IPS-18c (cell line): ENCODE results near the gene STX1B.
"Not testable (repeated sequence)": the region's sequence is repeated elsewhere in the genome, so short reads cannot be mapped to it uniquely, and the experiment has no call there.

ENCODE experiments used
- H3K4me3 ChIP-seq: 2 replicates; pipeline ENCODE4 v1.7.0; 2013; ENCODE audit warnings: low read depth, mild to moderate bottlenecking, low read length, moderate library complexity; ENCODE audit not compliant: insufficient read depth
- H3K9me3 ChIP-seq: one replicate; pipeline ENCODE4 v1.6.1; 2013; ENCODE audit warnings: mild to moderate bottlenecking, low read length, moderate library complexity; ENCODE audit not compliant: control insufficient read depth, insufficient read depth

The STX1B gene

GRCh38 chr16:31022544-31023251 is 12.3 kb upstream of the STX1B start:
- Histone ChIP-seq H3K9me3 (no peaks in the 10 kb centered on the region), H3K4me3 (no peak overlapping the region)

- H3K4me3 ChIP-seq: no peak overlapping the region
- no peaks in the 10 kb centered on the region for H3K9me3 ChIP-seq
Measured at GRCh38 chr16:31020536-31020935, 10.1 kb upstream of the STX1B start.

DNA sequence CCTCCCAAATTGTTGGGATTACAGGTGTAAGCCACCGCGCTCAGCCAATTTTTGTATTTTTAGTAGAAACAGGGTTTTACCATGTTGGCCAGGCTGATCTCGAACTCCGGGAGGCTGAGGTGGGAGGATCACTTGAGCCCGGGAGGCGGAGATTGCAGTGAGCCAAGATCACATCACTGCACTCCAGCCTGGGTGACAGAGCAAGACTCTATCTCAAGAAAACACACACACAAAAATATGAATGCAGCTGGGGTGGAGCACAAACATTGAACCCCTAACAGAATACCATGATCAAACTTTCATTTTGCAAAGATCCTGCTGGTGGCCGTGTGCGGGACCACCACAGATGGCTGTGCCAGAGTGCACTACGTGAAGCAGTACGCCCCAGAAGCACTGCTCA is 7.3 kb upstream of the STX1B start:
- not testable (repeated sequence) for H3K9me3 ChIP-seq, H3K4me3 ChIP-seq

- peaks cover 3% of the 10 kb centered on the region for H3K9me3 ChIP-seq
- no peak overlapping the region for H3K4me3 ChIP-seq
Measured at GRCh38 chr16:31016018-31016417, 5.6 kb upstream of the STX1B start.

DNA sequence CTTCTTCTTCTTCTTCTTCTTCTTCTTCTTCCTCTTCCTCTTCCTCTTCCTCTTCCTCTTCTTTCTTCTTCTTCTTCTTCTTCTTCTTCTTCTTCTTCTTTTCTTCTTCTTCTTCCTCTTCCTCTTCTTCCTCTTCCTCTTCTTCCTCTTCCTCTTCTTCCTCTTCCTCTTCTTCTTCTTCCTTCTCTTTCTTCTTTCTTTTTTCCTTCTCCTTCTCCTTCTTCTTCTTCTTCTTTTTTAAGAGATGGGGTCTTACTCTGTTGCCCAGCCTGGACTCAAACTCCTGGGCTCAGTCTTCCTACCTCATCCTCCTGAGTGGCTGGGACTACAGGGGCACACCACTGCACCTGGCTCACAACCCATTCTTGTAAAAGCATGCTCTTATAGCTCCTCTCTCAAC is 2.9 kb upstream of the STX1B start:
- not testable (repeated sequence) for H3K4me3 ChIP-seq, H3K9me3 ChIP-seq

- not testable (repeated sequence) for H3K9me3 ChIP-seq, H3K4me3 ChIP-seq
Measured at GRCh38 chr16:31011815-31012214, 1.4 kb upstream of the STX1B start.

- peaks cover 3% of the 10 kb centered on the region for H3K9me3 ChIP-seq
- H3K4me3 ChIP-seq: peak overlapping the region; percentile 58
Measured at GRCh38 chr16:31009894-31010584, 399 bp downstream of the STX1B start.

DNA sequence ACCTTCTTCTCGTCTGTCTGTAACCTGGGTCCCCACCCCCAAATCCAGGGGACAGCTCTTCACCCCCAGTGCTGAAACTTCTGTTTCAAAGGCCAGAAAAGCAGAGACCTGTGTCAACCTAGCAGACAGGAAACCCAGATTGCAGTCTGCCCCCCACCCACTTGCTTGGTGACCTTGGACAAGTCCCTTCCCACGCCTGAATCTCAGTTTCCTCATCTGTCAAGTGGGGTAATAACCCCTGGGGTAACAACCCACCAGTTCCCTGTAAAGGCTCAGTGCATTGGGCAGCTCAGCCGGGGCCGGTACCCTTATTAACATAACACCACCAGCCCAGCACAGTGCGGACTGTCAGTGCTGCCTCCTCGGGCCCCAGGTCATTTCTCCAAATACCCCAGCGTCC is 1.3 kb downstream of the STX1B start:
- peaks cover 3% of the 10 kb centered on the region for H3K9me3 ChIP-seq
- peak overlapping the region; percentile 58; the same call in 1 of the 2 replicates for H3K4me3 ChIP-seq

DNA sequence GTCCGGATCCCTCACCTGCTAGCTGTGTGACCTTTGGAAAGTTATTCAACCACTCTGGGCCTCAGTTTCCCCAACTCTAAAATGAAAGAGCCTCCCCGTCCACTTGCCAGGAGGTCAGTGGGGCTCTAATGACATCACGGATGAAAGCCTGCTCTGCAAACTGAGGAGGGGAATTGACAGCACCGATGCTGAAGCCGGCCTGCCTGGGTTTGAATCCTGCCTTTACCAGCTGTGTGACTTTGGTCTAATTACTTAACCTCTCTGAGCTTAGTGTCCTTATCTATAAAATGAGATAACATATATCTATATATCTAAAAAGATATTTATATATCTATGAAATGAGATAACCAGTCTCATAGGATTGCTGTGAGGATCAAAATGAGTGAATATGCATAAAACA is 1.9 kb downstream of the STX1B start:
- Histone ChIP-seq H3K4me3 (no peak overlapping the region), H3K9me3 (peaks cover 3% of the 10 kb centered on the region)

GRCh38 chr16:31008149-31008548 is 2.3 kb downstream of the STX1B start:
- Histone ChIP-seq H3K9me3 (peaks cover 3% of the 10 kb centered on the region), H3K4me3 (no peak overlapping the region)

DNA sequence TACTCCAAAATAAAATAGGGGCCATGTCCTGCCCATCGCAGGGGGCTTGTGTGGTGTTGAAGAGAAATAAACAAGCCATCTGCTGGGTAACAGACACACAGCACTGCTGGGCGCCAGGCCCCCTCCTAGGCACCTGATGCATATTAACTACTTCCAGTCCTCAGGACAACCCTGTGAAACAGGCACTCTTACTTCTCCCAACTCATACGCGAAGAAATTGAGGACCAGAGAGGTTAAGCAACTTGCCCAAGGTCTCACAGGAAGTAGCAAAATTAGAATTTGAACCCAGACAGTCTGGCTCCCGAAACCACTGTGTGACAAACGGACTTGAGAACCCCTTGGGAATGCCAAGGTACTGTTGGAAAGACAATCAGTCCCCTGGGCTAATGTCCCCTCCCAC is 2.8 kb downstream of the STX1B start:
- no peak overlapping the region for H3K4me3 ChIP-seq
- peaks cover 3% of the 10 kb centered on the region for H3K9me3 ChIP-seq

DNA sequence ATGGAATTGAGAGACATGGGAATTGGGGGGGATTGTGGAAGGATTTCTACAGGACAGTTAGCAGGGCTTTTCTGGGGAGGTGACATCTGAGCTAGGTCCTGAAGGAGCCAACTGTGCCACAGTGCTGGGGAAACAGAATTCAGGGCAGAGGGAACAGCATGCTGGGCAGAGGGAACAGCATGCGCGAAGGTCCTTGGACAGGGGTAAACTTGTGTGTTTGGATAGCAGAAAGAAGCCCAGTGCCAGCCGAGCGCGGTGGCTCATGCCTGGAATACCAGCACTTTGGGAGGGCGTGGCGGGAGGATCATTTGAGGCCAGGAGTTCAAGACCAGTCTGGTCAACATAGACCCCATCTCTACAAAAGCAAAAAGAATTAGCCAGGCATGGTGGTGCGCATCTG is 3.8 kb downstream of the STX1B start:
- peaks cover 3% of the 10 kb centered on the region for H3K9me3 ChIP-seq
- no peak overlapping the region for H3K4me3 ChIP-seq

DNA sequence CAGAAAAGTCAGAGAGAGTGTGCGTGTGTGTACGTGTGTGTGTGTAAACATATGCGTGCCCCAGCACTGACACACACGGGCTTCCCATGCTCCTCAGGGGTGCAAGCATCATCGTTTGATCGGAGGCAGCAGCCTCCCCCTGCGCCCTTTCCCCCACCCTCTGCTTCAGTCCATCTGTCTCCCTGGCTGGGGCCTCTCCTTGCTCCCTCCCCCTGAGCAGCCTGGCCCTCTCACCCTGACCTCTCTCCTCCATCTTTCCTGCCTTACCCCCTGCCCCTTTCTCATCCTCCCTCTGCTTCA is 4.4 kb downstream of the STX1B start:
- H3K4me3 ChIP-seq: no peak overlapping the region

GRCh38 chr16:31005350-31006085 is 4.9 kb downstream of the STX1B start:
- Histone ChIP-seq H3K4me3 (no peak overlapping the region), H3K9me3 (no peaks in the 10 kb centered on the region)

More for the DNA sequence above, 4.4 kb downstream of the STX1B start:
- H3K9me3 ChIP-seq: peaks cover under 1% of the 10 kb centered on the region

- Histone ChIP-seq H3K4me3 (no peak overlapping the region), H3K9me3 (no peaks in the 10 kb centered on the region)
Measured at GRCh38 chr16:31004658-31005057, 5.8 kb downstream of the STX1B start.

GRCh38 chr16:31003744-31004143 is 6.7 kb downstream of the STX1B start:
- Histone ChIP-seq H3K4me3 (no peak overlapping the region), H3K9me3 (no peaks in the 10 kb centered on the region)

- Histone ChIP-seq H3K9me3 (no peaks in the 10 kb centered on the region), H3K4me3 (no peak overlapping the region)
Measured at GRCh38 chr16:31002862-31003341, 7.5 kb downstream of the STX1B start.

DNA sequence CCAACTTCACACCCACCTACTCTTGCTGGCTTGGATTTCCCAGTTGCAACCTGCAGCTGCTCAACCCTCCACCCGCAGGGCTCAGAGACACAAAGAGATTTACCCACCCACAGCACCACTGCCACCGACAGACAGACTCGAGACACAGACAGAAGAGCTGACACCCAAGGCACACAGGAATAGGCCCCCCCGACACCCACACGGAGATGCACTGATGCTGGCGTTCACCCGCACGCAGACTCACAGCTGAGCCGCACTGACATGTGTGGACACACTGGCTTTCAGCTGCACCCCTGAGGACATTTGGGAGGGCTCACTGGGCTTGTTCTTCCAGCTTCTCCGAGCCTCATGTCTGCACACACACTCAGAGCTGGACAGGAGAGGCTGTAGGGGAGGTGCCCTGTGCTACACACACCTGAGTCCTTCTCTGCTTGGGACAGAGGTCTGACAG is 8.2 kb downstream of the STX1B start:
- no peak overlapping the region for H3K4me3 ChIP-seq
- H3K9me3 ChIP-seq: no peaks in the 10 kb centered on the region
